Measurements from ENCODE around the gene MCUR1. TPM values are rescaled to one million over a fixed set of nuclear protein-coding genes. Genes with fewer than 3 reads are reported as not detected.

MCUR1 gene
- total and polyA plus RNA-seq, 2 experiments from 2014 or later, result 16.1 to 27.6 TPM

- Histone ChIP-seq H3K4me2 (peak overlapping the region; percentile 83), H3K36me3 (replicated peaks; ENCODE audit: insufficient read depth, low read depth) (no peaks in the 10 kb centered on the region), H3K27me3 (no peaks in the 10 kb centered on the region), H3K4me3 (peak overlapping the region; percentile 48), H3K79me2 (peaks cover 34% of the 10 kb centered on the region), H2AFZ (peak overlapping the region; percentile 85), H3K9me3 (ENCODE audit: low read depth) (no peaks in the 10 kb centered on the region), H4K20me1 (ENCODE audit: insufficient read depth, poor library complexity, severe bottlenecking) (peaks cover 4% of the 10 kb centered on the region), H3K27ac (peak overlapping the region; percentile 95), H3K9me2 (replicated peaks; ENCODE audit: insufficient read depth) (no peaks in the 10 kb centered on the region), H3K4me1 (ENCODE audit: insufficient read depth) (peaks cover 22% of the 10 kb centered on the region)
- no peak for DNase-seq (ENCODE audit: low spot score)
- TF ChIP-seq EZH2phosphoT487 (IDR thresholded peaks at IDR 0.05; ENCODE audit: low read depth, severe bottlenecking, unreplicated experiment) (no peak), EZH2 (IDR thresholded peaks at IDR 0.05; ENCODE audit: borderline replicate concordance) (no peak), CTCF (IDR thresholded peaks at IDR 0.05; ENCODE audit: poor library complexity) (no peak)
- 61% methylated on average over 8 of the region's 8 CpGs for WGBS (ENCODE audit: low lambda C conversion rate, missing lambda C conversion rate)
Measured at GRCh38 chr6:13814938-13815575, 700 bp upstream of the MCUR1 start.

GRCh38 chr6:13813621-13814175 is 659 bp downstream of the MCUR1 start:
- peak overlapping the region; percentile 48 for H3K4me3 ChIP-seq
- no peaks in the 10 kb centered on the region for H3K9me2 ChIP-seq (replicated peaks; ENCODE audit: insufficient read depth)
- peak overlapping the region; percentile 85 for H2AFZ ChIP-seq
- peaks cover 47% of the 10 kb centered on the region for H3K79me2 ChIP-seq
- DNase-seq (ENCODE audit: low spot score), result peak; percentile 86
- H3K4me2 ChIP-seq, result peak overlapping the region; percentile 83
- TF ChIP-seq EZH2 (IDR thresholded peaks at IDR 0.05; ENCODE audit: borderline replicate concordance) (no peak), CTCF (IDR thresholded peaks at IDR 0.05; ENCODE audit: poor library complexity) (no peak), EZH2phosphoT487 (IDR thresholded peaks at IDR 0.05; ENCODE audit: low read depth, severe bottlenecking, unreplicated experiment) (no peak)
- H3K4me1 ChIP-seq (ENCODE audit: insufficient read depth), result peaks cover 22% of the 10 kb centered on the region
- WGBS (ENCODE audit: low lambda C conversion rate, missing lambda C conversion rate), result under 1% methylated on average over 34 of the region's 56 CpGs
- peak overlapping the region; percentile 95 for H3K27ac ChIP-seq
- H4K20me1 ChIP-seq (ENCODE audit: insufficient read depth, poor library complexity, severe bottlenecking), result peaks cover 4% of the 10 kb centered on the region
- H3K27me3 ChIP-seq, result no peaks in the 10 kb centered on the region
- H3K9me3 ChIP-seq (ENCODE audit: low read depth), result no peaks in the 10 kb centered on the region
- H3K36me3 ChIP-seq (replicated peaks; ENCODE audit: insufficient read depth, low read depth), result no peaks in the 10 kb centered on the region

- TF ChIP-seq EZH2 (IDR thresholded peaks at IDR 0.05; ENCODE audit: borderline replicate concordance), result no peak
- no peaks in the 10 kb centered on the region for H3K27me3 ChIP-seq
- H3K4me2 ChIP-seq, result peak overlapping the region; percentile 83
- peak overlapping the region; percentile 95 for H3K27ac ChIP-seq
- DNase-seq (ENCODE audit: low spot score), result no peak
- peak overlapping the region; percentile 48 for H3K4me3 ChIP-seq
- H3K9me2 ChIP-seq (replicated peaks; ENCODE audit: insufficient read depth), result no peaks in the 10 kb centered on the region
- H3K9me3 ChIP-seq (ENCODE audit: low read depth), result no peaks in the 10 kb centered on the region
- peaks cover 22% of the 10 kb centered on the region for H3K4me1 ChIP-seq (ENCODE audit: insufficient read depth)
- H2AFZ ChIP-seq, result peak overlapping the region; percentile 85
- peaks cover 4% of the 10 kb centered on the region for H4K20me1 ChIP-seq (ENCODE audit: insufficient read depth, poor library complexity, severe bottlenecking)
- H3K36me3 ChIP-seq (replicated peaks; ENCODE audit: insufficient read depth, low read depth), result no peaks in the 10 kb centered on the region
- peaks cover 54% of the 10 kb centered on the region for H3K79me2 ChIP-seq
- WGBS (ENCODE audit: low lambda C conversion rate, missing lambda C conversion rate), result 46% methylated on average over 7 of the region's 7 CpGs
Measured at GRCh38 chr6:13813026-13813425, 1.3 kb downstream of the MCUR1 start.

GRCh38 chr6:13812359-13812642 is 2.1 kb downstream of the MCUR1 start:
- H3K4me1 ChIP-seq (ENCODE audit: insufficient read depth), result peaks cover 22% of the 10 kb centered on the region
- H3K9me2 ChIP-seq (replicated peaks; ENCODE audit: insufficient read depth), result no peaks in the 10 kb centered on the region
- no peak for TF ChIP-seq EZH2phosphoT487 (IDR thresholded peaks at IDR 0.05; ENCODE audit: low read depth, severe bottlenecking, unreplicated experiment)
- no peak for TF ChIP-seq CTCF (IDR thresholded peaks at IDR 0.05; ENCODE audit: poor library complexity)
- no peak for TF ChIP-seq EZH2 (IDR thresholded peaks at IDR 0.05; ENCODE audit: borderline replicate concordance)
- peaks cover 4% of the 10 kb centered on the region for H4K20me1 ChIP-seq (ENCODE audit: insufficient read depth, poor library complexity, severe bottlenecking)
- H3K9me3 ChIP-seq (ENCODE audit: low read depth), result no peaks in the 10 kb centered on the region
- no peak overlapping the region for H2AFZ ChIP-seq
- H3K4me2 ChIP-seq, result peak overlapping the region; percentile 83
- WGBS (ENCODE audit: low lambda C conversion rate, missing lambda C conversion rate), result 97% methylated on average over 5 of the region's 5 CpGs
- H3K27me3 ChIP-seq, result no peaks in the 10 kb centered on the region
- no peak overlapping the region for H3K4me3 ChIP-seq
- no peaks in the 10 kb centered on the region for H3K36me3 ChIP-seq (replicated peaks; ENCODE audit: insufficient read depth, low read depth)
- H3K27ac ChIP-seq, result peak overlapping the region; percentile 59
- H3K79me2 ChIP-seq, result peaks cover 61% of the 10 kb centered on the region
- no peak for DNase-seq (ENCODE audit: low spot score)

Measured in hepatocyte (in vitro differentiated cells).